HEK293 (cell line): Measurements from ENCODE around the gene TNNI3K.

Experiments used
- CTCF ChIA-PET: fragments of 350-600 bp; formaldehyde crosslinking; extraction: SDS; loops from one replicate; lab custom pipeline; 2021; ENCODE audit warnings: antibody characterized with exemption; lab: Yijun Ruan, JAX
- POLR2A ChIA-PET: fragments of 300-600 bp; formaldehyde crosslinking; extraction: SDS; loops from one replicate; lab custom pipeline; 2020; ENCODE audit warnings: antibody characterized with exemption, inconsistent platforms; lab: Yijun Ruan, JAX
- H3K27ac ChIP-seq: fragments of 200-500 bp; sonication (Bioruptor generic); 2 replicates; pipeline ENCODE4 v1.5.1; 2014; ENCODE audit warnings: low read depth, low read length, control low read depth, inconsistent platforms; ENCODE audit errors: extremely low read depth
- H3K36me3 ChIP-seq, 2 experiments: fragments of 200-500 bp in 1 of 2; sonication (Bioruptor generic) in 1 of 2; 1 replicate in 1 of 2; 2 replicates in 1 of 2; pipeline ENCODE4 v1.5.1; 2014 to 2017; ENCODE audit warnings: inconsistent platforms in 2 of 2, low read length in 2 of 2; ENCODE audit not compliant: control insufficient read depth in 2 of 2, insufficient read depth in 1 of 2
- H3K4me1 ChIP-seq: fragments of 200-500 bp; sonication (Bioruptor generic); 2 replicates; pipeline ENCODE4 v1.5.1; 2014; ENCODE audit warnings: mild to moderate bottlenecking, low read length, inconsistent platforms; ENCODE audit not compliant: control insufficient read depth, insufficient read depth
- H3K4me3 ChIP-seq: 2 replicates; pipeline ENCODE4 v1.5.1; 2011; ENCODE audit warnings: low read depth, mild to moderate bottlenecking, control low read depth, low read length, moderate library complexity
- H3K9me3 ChIP-seq: fragments of 200-500 bp; sonication (Bioruptor generic); 2 replicates; pipeline ENCODE4 v1.5.1; 2014; ENCODE audit warnings: low read depth, low read length, inconsistent platforms; ENCODE audit not compliant: control insufficient read depth, insufficient read depth
- IKZF3 ChIP-seq: fragments of 450-650 bp; IDR thresholded peaks from 2 replicates; pipeline ENCODE4 v1.5.0; 2018; ENCODE audit warnings: missing biosample characterization, mild to moderate bottlenecking, missing genetic modification characterization, moderate library complexity
- KLF7 ChIP-seq: fragments of 450-650 bp; formaldehyde crosslinking; IDR thresholded peaks from 2 replicates; pipeline ENCODE4 v1.5.1; 2016; ENCODE audit warnings: missing biosample characterization, missing genetic modification characterization, borderline replicate concordance
- KLF9 ChIP-seq: fragments of 450-650 bp; formaldehyde crosslinking; IDR thresholded peaks from 2 replicates; pipeline ENCODE4 v1.5.1; 2016; ENCODE audit warnings: missing biosample characterization, missing genetic modification characterization, low read depth
- SCRT1 ChIP-seq: fragments of 450-650 bp; formaldehyde crosslinking; IDR thresholded peaks from 2 replicates; pipeline ENCODE4 v1.5.1; 2016; ENCODE audit warnings: missing biosample characterization, missing genetic modification characterization, borderline replicate concordance
- ZBTB1 ChIP-seq: fragments of 450-650 bp; formaldehyde crosslinking; IDR thresholded peaks from 2 replicates; pipeline ENCODE4 v1.5.1; 2016; ENCODE audit warnings: missing biosample characterization, missing genetic modification characterization
- ZBTB48 ChIP-seq: fragments of 450-650 bp; formaldehyde crosslinking; IDR thresholded peaks from 2 replicates; pipeline ENCODE4 v1.5.1; 2016; ENCODE audit warnings: missing biosample characterization, missing genetic modification characterization
- ZBTB7A ChIP-seq: fragments of 450-650 bp; formaldehyde crosslinking; IDR thresholded peaks from 2 replicates; pipeline ENCODE4 v1.5.1; 2016; ENCODE audit warnings: low read depth, missing biosample characterization, missing genetic modification characterization
- ZNF132 ChIP-seq: fragments of 450-650 bp; formaldehyde crosslinking; IDR thresholded peaks from 2 replicates; pipeline ENCODE4 v1.5.1; 2017; ENCODE audit warnings: missing biosample characterization, missing genetic modification characterization, borderline replicate concordance
- ZNF155 ChIP-seq: fragments of 450-650 bp; formaldehyde crosslinking; IDR thresholded peaks from 2 replicates; pipeline ENCODE4 v1.5.1; 2016; ENCODE audit warnings: missing biosample characterization, missing genetic modification characterization
- ZNF175 ChIP-seq: fragments of 450-650 bp; formaldehyde crosslinking; IDR thresholded peaks from 2 replicates; pipeline ENCODE4 v1.5.1; 2016; ENCODE audit warnings: missing biosample characterization, missing genetic modification characterization
- ZNF202 ChIP-seq: fragments of 450-650 bp; formaldehyde crosslinking; IDR thresholded peaks from 2 replicates; pipeline ENCODE4 v1.5.1; 2016; ENCODE audit warnings: missing biosample characterization, missing genetic modification characterization, borderline replicate concordance
- ZNF292 ChIP-seq: fragments of 450-650 bp; formaldehyde crosslinking; IDR thresholded peaks from 2 replicates; pipeline ENCODE4 v1.5.1; 2016; ENCODE audit warnings: low read depth, missing biosample characterization, missing genetic modification characterization, borderline replicate concordance
- ZNF302 ChIP-seq: fragments of 450-650 bp; formaldehyde crosslinking; IDR thresholded peaks from 2 replicates; pipeline ENCODE4 v1.5.1; 2016; ENCODE audit warnings: missing biosample characterization, missing genetic modification characterization, low read depth
- ZNF510 ChIP-seq: fragments of 450-650 bp; formaldehyde crosslinking; IDR thresholded peaks from 2 replicates; pipeline ENCODE4 v1.5.1; 2018; ENCODE audit warnings: mild to moderate bottlenecking, missing genetic modification characterization, missing biosample characterization; ENCODE audit not compliant: insufficient replicate concordance
- ZNF792 ChIP-seq: fragments of 450-650 bp; formaldehyde crosslinking; IDR thresholded peaks from 2 replicates; pipeline ENCODE4 v1.5.1; 2016; ENCODE audit warnings: missing biosample characterization, missing genetic modification characterization
- ZSCAN23 ChIP-seq: fragments of 450-650 bp; formaldehyde crosslinking; IDR thresholded peaks from 2 replicates; pipeline ENCODE4 v1.5.1; 2016; ENCODE audit warnings: missing biosample characterization, missing genetic modification characterization
- ZXDB ChIP-seq: fragments of 450-650 bp; formaldehyde crosslinking; IDR thresholded peaks from 2 replicates; pipeline ENCODE4 v1.5.1; 2016; ENCODE audit warnings: missing biosample characterization, missing genetic modification characterization
- TF ChIP-seq, protein P1 (sequence below): fragments of 450-650 bp; formaldehyde crosslinking; IDR thresholded peaks from 2 replicates; pipeline ENCODE4 v1.5.1; 2016; ENCODE audit warnings: missing biosample characterization, missing genetic modification characterization
- TF ChIP-seq, protein P2 (sequence below): fragments of 450-650 bp; formaldehyde crosslinking; IDR thresholded peaks from 2 replicates; pipeline ENCODE4 v1.5.1; 2016; ENCODE audit warnings: missing biosample characterization, missing genetic modification characterization
- TF ChIP-seq, protein P3 (sequence below): fragments of 450-650 bp; formaldehyde crosslinking; IDR thresholded peaks from 2 replicates; pipeline ENCODE4 v1.5.1; 2016; ENCODE audit warnings: missing biosample characterization, missing genetic modification characterization, low read depth

Gene TNNI3K

DNA sequence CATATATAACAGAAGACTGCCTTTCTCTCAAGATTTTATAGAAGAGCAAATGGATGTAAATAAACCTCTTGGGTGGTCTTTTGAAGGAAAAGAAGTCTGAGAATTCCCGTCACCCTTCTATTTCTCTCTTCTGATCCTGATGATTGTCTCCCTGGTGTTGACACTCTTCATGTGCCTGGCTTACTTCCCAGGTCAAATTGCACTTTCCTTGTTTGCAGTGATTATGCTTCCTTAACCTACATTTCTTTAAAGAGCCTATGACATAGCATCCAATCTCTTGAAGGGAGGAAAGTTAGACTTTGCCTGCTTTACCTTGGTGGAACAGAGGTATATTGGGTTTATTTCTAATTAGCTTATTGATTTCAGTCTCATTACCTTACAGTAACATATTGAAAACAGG is 197.1 kb downstream of the TNNI3K start (continued):
- TF ChIP-seq ZNF202 (tag by site-specific recombination), result no peak
- no peak for TF ChIP-seq ZNF292

DNA sequence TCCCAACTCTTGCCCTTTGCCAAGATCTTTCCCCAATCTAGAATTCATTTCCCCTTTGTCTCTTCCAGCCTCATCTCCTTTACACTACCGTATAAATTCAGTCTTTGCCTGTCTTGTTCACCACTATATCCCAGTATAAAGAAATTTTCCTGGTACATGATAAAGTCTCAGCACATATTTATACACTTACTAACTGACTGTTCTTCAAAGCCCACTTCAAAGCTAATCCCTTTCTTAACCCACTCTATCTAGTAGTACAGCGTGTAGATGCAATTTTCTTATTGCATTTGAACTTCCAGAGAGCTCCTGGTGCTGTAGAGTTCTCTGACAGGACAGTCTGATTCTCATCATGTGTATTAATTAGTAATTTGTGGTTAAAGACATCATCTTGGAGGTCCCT is 199.1 kb downstream of the TNNI3K start:
- ChIA-PET POLR2A (no interaction called here), CTCF (no interaction called here)
- TF ChIP-seq, protein P1, sequence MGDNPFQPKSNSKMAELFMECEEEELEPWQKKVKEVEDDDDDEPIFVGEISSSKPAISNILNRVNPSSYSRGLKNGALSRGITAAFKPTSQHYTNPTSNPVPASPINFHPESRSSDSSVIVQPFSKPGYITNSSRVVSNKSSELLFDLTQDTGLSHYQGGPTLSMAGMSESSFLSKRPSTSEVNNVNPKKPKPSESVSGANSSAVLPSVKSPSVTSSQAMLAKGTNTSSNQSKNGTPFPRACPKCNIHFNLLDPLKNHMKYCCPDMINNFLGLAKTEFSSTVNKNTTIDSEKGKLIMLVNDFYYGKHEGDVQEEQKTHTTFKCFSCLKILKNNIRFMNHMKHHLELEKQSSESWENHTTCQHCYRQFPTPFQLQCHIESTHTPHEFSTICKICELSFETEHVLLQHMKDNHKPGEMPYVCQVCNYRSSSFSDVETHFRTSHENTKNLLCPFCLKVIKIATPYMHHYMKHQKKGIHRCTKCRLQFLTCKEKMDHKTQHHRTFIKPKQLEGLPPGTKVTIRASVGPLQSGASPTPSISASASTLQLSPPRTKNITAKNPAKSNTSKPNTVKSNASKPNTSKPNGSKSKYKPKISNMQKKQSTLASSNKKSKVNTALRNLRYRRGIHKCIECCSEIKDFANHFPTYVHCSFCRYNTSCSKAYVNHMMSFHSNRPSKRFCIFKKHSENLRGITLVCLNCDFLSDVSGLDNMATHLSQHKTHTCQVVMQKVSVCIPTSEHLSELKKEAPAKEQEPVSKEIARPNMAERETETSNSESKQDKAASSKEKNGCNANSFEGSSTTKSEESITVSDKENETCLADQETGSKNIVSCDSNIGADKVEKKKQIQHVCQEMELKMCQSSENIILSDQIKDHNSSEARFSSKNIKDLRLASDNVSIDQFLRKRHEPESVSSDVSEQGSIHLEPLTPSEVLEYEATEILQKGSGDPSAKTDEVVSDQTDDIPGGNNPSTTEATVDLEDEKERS (tag by site-specific recombination), result no peak
- TF ChIP-seq ZNF155 (tag by site-specific recombination) (no peak), IKZF3 (tag by site-specific recombination) (no peak), ZXDB (tag by site-specific recombination) (no peak)
- Histone ChIP-seq H3K36me3 (no peaks in the 10 kb centered on the region), H3K9me3 (no peaks in the 10 kb centered on the region), H3K4me1 (no peaks in the 10 kb centered on the region), H3K4me3 (no peak overlapping the region), H3K27ac (no peak overlapping the region)

DNA sequence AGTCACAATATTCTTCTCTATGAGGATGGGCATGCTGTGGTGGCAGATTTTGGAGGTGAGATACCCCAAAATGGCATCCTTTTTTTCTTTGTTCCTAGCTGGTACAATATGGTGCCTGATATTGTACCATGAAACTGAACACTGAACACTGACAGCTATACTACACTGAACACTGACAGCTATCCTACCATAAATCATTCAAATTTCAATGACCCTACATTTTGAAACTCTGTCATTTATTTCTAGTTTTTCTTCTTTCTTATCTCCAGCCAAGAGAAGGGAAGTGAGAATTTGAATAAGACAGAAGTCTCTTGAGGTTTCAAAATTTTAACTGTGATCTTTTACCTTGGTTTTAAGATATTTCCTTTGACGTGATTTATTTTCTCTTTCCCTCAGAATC is 200.9 kb downstream of the TNNI3K start:
- H3K27ac ChIP-seq, result no peak overlapping the region
- H3K4me1 ChIP-seq, result no peaks in the 10 kb centered on the region
- H3K36me3 ChIP-seq, result no peaks in the 10 kb centered on the region
- no peaks in the 10 kb centered on the region for H3K9me3 ChIP-seq
- CTCF ChIA-PET, result no interaction called here
- H3K4me3 ChIP-seq, result no peak overlapping the region
- TF ChIP-seq ZNF302 (tag by site-specific recombination), result no peak
- TF ChIP-seq, all 188 proteins: peak for 0
- POLR2A ChIA-PET, result no interaction called here

DNA sequence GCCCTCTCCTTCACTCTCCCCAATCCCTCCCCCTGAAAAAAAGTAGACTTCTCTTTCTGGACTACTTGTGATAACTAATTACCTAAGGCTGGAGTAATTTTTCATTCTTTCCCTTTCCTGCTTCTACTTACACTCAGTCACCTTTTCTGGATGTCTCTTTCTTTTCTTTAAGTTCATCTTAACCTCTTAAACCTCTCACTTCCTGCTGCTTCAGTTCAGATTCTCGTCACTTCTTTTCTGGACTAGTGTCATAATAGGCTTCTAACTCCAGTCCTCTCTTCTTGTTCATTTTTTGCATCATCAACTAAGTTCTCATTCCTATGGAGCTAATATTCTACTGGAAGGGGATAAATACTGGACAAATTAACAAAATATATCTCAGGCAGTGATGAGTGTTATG is 201.8 kb downstream of the TNNI3K start:
- no peaks in the 10 kb centered on the region for H3K9me3 ChIP-seq
- H3K4me1 ChIP-seq, result no peaks in the 10 kb centered on the region
- CTCF ChIA-PET, result no interaction called here
- H3K36me3 ChIP-seq, result no peaks in the 10 kb centered on the region
- POLR2A ChIA-PET, result no interaction called here
- H3K4me3 ChIP-seq, result no peak overlapping the region
- TF ChIP-seq ZNF792 (tag by site-specific recombination) (no peak), KLF9 (tag by site-specific recombination) (no peak), SCRT1 (no peak), ZSCAN23 (tag by site-specific recombination) (no peak), ZBTB7A (tag by site-specific recombination) (no peak), ZBTB1 (tag by site-specific recombination) (no peak), ZBTB48 (tag by site-specific recombination) (no peak), ZNF510 (no peak), ZNF175 (no peak), ZNF132 (tag by site-specific recombination) (no peak), KLF7 (no peak)
- TF ChIP-seq, protein P2, sequence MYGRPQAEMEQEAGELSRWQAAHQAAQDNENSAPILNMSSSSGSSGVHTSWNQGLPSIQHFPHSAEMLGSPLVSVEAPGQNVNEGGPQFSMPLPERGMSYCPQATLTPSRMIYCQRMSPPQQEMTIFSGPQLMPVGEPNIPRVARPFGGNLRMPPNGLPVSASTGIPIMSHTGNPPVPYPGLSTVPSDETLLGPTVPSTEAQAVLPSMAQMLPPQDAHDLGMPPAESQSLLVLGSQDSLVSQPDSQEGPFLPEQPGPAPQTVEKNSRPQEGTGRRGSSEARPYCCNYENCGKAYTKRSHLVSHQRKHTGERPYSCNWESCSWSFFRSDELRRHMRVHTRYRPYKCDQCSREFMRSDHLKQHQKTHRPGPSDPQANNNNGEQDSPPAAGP (tag by site-specific recombination), result no peak
- TF ChIP-seq, protein P3, sequence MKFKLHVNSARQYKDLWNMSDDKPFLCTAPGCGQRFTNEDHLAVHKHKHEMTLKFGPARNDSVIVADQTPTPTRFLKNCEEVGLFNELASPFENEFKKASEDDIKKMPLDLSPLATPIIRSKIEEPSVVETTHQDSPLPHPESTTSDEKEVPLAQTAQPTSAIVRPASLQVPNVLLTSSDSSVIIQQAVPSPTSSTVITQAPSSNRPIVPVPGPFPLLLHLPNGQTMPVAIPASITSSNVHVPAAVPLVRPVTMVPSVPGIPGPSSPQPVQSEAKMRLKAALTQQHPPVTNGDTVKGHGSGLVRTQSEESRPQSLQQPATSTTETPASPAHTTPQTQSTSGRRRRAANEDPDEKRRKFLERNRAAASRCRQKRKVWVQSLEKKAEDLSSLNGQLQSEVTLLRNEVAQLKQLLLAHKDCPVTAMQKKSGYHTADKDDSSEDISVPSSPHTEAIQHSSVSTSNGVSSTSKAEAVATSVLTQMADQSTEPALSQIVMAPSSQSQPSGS, result no peak
- no peak overlapping the region for H3K27ac ChIP-seq
